ENCODE results near the gene CBX6.

DNA sequence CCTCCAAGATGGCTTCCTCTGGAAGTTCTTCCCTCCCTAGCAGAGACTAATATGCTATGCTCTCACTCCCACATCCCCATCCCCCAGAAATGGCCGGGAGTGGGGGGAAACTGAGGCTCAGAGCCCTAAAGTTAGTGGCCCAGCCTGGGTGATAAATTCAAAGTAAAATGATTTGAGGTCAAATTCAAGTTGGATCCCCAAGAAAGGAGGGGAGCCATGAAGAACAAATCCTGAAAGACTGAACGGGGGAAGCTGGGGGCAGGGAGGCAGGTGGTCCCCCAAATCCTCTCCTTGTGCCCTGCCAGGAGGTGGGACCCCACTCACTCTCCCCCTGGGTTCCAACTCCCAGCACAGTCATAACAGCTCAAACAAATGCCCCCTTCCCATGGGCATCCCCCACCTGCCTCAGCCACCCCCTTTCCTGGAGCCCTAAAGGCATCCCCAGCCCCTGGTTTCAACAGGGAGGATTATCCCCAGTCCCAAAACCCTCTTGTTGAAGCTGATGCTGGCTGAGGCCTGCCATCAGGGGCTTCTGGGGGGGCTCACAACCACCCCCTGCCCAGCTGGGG, 1.1 kb downstream of the CBX6 start:
- TF ChIP-seq CTCF (conservative IDR thresholded peaks at IDR 0.05) = no peak
- TF ChIP-seq EZH2 (IDR thresholded peaks at IDR 0.05; ENCODE audit: low read depth) = no peak
